GM21515 (cell line): ENCODE data around the gene GPR176.

Experiments used
- ATAC-seq: cut with Tn5 transposase; IDR thresholded peaks from one replicate; pipeline ENCODE4 v1.9.1; 2021; ENCODE audit not compliant: unreplicated experiment

Gene GPR176, protein sequence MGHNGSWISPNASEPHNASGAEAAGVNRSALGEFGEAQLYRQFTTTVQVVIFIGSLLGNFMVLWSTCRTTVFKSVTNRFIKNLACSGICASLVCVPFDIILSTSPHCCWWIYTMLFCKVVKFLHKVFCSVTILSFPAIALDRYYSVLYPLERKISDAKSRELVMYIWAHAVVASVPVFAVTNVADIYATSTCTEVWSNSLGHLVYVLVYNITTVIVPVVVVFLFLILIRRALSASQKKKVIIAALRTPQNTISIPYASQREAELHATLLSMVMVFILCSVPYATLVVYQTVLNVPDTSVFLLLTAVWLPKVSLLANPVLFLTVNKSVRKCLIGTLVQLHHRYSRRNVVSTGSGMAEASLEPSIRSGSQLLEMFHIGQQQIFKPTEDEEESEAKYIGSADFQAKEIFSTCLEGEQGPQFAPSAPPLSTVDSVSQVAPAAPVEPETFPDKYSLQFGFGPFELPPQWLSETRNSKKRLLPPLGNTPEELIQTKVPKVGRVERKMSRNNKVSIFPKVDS

DNA sequence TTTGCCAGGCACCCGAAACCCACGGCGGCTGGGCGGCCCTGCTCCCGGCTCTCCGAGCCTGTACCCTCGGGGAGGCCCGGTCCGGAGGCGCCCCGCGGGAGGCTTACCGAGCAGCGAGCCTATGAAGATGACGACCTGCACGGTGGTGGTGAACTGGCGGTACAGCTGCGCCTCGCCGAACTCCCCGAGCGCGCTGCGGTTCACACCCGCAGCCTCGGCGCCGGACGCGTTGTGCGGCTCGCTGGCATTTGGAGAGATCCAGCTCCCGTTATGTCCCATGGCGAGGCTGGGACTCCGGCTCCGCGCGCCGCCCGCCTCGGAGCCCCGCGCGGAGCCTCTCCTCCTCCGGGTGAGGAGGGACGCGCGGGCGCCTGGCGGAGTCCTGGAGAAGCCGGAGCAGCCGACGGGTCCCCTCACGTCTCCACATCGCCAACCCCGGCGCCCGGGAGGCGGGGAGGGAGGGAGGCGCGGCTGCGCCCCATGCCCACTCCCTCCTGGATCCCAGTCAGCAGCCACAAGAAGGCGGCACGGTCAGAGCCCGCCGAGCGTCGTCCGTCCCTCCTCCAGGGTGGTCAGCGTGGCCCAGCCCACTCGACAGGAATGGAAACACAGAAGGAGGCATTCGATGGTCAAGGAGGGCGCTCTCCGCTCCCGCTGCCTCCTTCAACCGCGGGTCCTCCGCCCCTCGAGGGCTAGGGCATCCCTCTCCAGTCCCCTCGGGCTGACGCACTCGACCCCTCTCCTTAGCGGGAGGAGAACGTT, at the start of gene GPR176:
Gene GPR176 (minus strand): TSS at position 519 of the 762 bp plus-strand sequence. CDS start 240 bp downstream, at position 279.
- no peak for ATAC-seq

DNA sequence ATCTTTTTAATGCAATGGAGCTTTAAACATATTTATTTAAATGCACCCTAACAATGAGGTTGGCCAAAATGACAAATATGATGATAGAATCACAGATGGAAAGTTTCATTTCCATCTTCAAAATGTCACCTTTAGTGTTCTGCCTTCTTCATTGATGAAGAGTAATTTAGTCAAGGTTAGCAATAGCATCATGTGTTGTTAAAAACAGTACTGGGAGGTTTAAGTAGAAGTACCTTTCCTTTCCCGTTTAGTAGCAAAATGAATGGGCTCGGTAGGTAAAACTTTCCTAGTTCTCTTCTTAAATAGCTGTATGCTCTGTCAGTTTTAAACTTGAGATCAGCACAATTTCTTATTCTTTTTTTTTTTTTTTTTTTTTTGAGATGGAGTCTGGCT, 48.9 kb upstream of the GPR176 start:
- ATAC-seq = no peak

DNA sequence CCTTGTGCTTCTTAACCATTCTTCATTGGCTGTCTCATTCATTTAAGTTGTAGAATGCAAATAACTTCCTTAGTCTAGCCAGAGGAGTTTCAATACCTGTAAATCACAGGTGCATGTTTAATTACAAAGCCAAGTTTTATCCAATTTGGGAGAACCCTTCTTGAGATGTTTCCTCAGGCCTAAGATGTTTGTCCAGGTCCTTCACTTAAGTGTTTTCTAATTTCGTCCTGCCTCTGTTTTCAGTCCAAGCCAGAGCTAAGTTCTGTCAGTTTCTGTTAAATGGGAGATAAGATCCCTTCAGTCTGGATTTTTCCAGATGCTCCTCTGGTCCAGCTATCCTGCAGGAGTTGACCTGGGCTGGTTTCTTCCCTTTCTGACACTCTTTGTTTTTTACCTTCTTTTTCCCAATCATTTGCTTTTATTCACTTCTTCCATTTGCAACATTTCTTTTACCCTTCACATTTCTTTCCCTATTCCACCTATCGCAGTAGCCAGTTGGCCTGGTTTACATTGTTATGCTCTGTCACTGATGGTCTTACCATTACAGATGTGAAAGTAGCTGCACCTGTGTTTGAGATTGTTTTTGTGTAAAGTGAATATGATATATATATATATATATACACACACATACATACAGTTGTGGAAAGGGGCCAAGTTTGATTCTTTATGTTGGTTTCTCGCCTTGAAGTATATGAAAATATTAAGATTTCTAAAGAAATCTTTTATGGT, 48.4 kb upstream of the GPR176 start:
- ATAC-seq = no peak

DNA sequence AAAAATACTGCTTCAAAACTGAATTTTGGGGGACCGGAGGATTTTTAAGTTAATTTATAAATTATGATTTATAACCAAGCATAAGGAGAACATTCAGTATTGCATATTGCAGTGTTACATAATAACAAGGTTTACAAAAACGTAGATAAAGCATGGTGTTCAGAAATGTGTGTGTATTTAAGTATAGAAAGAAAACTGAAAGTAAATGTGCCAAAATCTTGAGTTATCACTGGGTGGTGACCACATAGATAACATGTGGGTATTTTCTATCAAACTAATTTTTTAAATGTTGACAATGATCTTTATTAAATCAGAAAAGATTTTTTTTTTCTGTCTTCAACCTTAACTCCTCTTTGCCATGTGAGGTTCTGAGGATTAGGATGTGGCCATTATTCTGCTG, 46.5 kb upstream of the GPR176 start:
- no peak for ATAC-seq

DNA sequence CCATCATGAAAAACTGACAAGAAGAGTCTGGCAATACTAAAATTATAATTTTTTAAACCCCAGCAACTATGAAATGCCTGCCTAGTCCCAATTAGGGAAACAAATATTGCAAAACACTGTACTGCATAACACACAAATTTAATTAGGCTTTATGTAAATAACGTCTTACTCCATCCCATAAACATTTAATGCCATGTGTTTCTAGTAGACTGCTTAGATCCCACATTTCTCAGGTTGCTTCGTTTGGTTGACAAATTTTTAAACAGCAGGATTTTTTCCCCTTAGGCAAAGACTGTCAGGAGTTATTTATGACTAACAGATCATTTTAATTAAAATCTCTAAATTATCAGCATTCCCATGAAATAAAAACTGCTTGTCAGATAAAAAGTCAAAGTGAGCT, 43.7 kb upstream of the GPR176 start:
- no peak for ATAC-seq

DNA sequence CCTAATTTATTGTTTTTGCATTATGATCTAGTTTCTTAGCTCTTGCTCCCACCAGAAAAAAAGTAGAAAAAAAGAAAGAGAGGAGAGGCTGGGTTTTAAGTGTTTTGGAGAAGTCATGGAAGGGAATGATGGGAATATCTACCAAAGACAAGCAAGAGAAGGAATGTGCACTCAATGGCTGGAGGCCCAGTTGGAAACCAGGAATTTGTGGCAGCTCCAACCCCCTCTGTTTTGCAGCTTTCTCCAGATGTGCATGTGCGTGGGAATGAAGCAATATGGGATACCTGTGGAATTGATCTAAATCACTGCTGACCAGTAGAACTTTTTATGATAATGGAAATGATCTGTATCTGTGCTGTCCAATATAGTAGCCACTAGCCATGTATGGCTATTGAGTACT, 41.0 kb upstream of the GPR176 start:
- ATAC-seq = no peak

DNA sequence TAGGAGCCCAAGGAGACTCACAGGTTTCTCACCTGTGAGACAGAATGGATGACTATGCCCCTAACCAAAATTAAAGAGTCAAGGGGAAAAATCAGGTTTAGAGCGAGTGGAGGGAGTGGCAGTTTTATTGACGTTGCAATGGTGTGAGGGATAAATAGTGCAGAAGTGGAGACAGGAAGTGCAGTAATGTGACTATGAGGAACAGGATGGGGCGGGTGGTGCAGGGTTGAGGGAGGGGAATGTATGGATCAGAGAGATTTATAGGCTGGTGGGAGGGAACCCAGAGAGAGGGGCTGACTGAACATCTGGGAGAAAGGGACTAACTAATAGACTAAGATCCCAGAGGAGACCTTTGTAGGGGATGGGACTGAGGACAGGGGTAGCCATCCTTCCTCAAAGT, 40.3 kb upstream of the GPR176 start:
- ATAC-seq = no peak

DNA sequence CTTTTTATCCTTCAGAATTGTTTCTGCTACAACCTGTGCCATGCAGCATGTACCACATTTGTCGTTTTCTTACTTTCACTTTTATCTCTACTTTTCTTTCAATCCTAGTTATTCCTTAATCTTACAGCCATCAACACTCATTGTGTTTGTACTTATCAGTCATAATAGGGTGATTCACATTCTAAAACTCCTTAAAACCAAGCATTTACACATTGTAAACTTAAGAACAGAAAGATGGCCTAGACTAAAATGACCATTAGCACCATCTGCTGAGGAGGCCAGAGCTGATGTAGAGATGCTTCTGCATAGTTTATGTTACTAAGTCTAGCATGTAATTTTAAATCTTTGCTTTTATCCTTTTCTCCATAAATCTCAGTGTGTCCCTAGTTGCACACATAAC, 39.3 kb upstream of the GPR176 start:
- ATAC-seq = no peak

DNA sequence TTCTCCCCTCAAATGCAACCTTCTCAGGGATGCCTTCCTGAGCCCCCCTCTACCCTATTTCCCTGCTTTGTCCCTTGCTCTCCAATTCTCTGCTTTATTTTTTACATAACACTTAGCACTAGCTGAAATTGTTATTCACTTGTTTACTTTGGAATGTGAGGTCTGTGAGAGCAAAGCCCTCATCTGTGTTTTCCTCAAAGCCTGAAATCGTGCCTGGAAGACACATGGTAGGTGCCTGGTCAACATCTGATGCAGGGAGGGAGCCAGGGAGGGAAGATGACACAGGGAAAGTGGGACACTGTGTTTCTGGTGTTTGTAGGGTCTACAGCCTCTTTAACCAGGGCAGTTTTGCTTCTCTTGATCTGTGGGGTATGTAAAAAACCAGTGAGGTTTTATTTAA, 37.4 kb upstream of the GPR176 start:
- no peak for ATAC-seq

DNA sequence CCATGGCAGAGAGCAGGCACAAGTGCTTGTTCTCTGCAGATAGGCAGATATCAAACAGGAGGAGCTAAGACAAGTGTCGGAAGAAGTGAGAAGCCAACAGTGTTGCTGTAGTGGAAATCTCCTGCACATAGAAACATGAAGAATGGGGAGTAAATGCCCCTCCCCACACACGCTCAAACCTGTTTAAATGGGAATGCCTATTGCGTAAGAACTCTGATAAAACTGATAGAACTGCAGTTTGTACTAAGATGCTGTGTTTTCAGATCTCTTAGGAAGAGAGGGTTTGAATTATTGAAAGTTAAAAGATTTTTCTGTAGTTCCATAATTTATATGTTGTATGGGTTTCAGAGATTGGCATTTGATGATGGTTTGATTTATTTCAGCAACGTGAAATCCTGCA, 33.5 kb upstream of the GPR176 start:
- ATAC-seq = no peak

DNA sequence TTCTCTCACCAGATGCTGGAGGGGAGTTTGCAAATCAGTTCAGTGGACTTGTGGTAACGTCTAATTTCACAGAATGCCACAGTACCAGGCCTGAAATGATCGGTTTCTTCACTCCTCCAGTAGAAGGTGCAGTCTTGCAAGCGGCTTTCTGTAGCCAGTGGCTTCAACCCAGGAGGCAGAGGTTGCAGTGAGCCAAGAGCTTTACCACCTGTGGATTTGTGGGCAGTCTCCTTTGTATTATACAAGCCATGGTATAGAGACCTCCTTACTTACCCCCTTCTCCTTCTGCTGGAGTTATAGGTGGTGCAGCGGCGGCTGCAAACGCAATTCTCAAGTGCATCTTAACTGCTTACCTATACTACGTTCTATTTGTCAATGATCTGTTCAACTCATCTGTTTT, 31.5 kb upstream of the GPR176 start:
- no peak for ATAC-seq

DNA sequence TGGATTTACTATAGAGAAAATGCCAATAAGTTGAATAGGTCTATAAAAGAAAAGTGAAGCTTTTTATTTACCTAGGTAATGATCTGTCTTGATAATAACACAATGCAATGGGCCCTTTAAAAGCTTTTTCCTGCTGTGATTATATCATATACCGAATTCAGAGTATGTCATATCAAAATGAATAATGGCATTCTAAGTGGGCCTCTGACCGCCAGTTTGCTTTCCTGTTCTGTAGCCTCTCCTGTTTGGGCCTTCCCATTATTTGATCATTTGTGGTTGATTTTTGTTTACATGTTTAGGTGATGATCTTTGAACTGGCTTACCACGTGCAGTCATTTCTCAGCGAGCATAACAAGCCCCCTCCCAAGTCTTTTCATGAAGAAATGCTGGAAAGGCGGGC, 28.8 kb upstream of the GPR176 start:
- no peak for ATAC-seq

DNA sequence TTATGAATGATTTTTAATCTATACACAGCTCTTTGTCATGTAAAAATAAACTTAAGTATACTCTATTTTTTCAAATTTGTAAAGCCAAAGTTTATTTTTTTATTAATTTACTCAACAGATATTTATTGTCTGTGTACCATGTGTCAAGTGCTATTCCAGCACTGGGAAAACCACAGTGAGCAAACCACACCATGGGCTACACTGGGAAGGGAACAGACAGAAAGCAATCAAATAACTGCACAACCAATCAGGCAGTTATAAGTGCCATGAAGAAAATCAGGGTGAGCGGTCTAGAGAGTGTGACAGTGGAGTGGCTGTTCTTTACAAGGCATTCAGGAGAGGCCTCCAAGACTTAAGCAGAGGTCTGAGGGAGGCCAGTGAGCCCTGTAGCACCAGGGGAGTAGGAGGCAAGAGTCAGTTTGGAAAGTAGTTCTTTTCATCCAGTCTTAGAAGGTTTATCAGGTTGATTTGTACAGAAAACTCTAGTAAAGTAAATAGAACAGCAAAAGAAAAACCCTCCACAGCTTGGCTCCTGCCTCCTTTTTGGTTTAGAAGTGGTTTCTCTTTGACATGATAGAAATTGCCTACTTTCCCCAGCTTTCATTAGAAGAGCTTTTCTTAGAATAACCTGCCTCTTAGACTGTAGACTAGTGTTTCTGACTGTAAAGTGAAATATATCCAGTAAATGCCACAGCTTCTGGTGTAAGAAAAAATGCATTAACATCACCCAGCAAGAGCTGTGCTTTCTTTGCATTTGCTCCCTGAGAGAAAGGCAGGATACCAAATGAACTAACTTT, 27.5 kb upstream of the GPR176 start:
- no peak for ATAC-seq

DNA sequence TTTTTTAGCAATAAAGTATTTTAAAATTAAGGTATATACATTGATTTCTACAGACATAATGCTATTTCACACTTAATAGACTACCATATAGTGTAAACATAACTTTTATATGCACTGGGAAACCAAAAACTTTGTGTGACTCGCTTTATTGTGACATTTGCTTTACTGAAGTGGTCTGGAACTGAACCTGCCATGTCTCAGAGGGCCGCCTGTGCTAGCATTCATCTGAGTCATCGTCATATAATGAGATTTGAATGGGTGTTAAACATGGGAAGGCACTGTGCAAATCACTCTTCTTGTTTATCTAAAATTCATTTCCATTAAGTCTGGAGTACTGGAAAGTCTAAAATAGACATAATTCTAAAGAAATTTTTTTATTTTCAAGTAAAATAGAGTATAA, 26.8 kb upstream of the GPR176 start:
- ATAC-seq = no peak

DNA sequence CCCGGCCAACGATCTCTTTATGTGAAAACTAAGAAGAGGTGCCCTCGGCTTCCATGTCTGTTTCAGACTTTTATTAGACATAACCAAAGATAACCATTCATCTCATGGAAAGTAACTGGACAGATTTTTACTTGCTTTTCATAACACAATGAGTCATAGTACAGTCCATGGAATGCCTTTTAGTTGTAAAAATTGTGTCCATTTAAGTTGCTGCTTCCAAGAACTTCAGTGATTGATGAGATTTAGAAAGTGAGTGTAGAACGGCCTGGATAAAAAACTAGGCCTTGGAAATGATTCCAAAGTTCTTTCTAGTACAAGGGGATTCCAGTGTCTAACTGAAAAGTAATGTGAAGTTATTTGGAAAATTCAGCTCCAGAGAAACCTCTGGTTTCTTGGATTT, 24.7 kb upstream of the GPR176 start:
- no peak for ATAC-seq

DNA sequence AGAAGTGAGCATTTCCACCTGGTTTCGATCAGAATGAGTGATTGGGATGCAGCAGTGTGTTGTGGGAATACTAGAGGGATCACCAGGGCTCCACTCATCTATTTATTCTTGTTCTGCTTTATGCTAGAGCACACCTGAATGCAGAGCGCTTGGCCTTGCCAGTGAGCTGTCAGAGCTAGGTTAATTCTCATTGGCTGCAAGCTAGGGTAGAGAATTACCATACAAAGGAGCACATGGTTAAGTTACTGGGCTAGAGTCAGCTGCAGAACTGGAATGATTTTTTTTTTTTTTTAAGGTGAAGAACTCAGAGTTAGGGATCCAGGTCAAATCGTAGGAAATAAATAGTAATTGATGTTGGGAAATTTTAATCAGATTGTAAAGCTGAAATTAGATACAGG, 22.7 kb upstream of the GPR176 start:
- ATAC-seq = no peak

DNA sequence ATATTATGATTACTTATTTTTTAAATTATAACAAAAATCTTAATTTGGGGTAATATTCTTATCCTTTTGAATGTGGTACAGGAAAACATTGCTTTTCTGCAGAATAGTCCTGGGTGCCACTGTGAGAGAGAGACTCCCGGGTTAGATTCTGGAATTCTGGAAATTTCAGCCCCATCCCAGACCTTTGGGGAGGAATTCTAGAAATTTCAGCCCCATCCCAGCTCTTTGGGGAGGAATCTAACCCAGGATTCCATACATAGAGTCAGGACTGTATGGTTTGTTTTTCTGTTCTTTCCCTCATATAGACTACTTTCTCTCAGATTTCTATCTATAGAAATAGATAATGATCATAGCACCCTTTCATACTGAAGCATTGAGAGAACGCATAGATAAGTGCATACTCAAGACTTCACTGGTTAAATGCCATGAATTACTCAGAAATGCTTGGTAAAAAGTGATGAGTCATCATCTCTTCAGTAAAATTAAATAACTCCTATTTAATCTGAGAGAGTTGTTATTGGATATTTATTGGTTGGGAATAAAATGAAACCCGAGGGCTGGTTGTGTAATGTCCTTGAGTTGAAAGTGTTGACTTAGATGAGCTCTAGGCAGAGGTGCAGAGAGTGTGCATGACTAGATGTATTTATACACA, 22.2 kb upstream of the GPR176 start:
- ATAC-seq = no peak

DNA sequence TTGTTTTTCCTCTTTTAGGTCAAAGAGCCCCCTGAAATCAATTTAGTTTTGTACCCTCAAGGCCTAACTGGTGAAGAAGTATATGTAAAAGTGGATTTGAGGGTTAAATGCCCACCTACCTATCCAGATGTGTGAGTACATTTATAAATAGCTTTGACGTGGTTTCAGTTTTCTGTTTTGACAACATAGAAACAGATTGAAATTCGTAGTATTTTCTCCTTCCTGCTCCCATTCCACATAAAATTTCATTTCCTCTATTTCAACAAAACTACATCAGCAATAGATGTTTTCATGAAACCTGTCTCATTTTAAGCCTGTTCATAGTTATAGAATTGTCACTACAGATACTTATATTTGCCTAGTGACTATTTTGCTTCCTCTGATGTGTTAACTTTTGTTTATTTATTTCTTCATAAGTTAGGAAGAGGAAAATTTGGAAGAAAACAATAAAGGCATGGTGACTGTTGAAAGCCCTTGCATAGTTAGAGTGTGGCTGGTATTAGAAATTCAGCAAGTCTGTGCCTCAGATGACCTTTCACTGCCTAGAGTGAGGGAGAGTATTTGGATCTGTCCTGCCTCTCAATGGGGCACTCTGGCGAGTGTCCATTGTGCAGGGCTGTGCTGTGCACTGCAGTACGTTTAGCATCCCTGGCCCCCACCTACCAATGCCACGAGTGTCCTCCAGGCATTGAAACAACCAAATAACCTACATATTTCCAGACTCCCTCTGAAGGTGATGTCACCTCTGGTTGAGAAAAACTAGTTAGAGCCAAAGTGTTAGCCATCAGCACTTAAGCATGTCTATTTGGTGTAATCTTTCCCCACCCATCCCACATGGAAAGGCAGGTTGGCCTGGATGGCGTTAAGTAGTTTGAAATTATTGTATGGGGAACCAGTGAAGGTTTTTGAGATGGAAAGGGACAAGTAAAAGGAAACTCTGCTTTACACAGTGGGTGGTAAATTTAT, 19.7 kb upstream of the GPR176 start:
- no peak for ATAC-seq

DNA sequence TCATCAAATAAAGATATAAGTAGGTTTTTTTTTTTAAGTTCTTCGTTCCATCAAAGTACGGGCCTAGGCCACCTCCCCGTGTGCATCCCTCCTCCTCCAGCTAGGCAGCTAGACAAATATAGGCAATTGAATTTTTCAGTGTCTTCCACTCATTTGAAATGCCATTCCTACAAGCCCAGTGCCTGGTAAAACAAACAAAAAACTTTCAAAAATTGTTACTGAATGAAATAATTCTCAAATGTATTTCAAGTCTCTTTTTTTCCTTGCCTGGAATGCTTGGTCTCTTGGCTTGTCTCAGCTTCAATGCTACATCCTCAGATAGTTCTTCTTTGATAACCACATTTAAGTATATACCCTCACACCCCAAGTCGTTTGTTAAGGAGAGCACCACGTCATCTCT, 17.6 kb upstream of the GPR176 start:
- no peak for ATAC-seq
